HepG2 (cell line): ENCODE data around the gene TYROBP. TPM values are rescaled to one million over a fixed set of nuclear protein-coding genes. Genes with fewer than 3 reads are reported as not detected.
A peak's percentile ranks its signal among the peaks of the same experiment; 100 is the strongest.

ENCODE experiments used
- CEBPG ChIP-seq: IDR thresholded peaks from 2 replicates; pipeline ENCODE4 v1.6.1; 2016
- CENPT ChIP-seq: sonication (generic); formaldehyde crosslinking; IDR thresholded peaks from 2 replicates; pipeline ENCODE4 v1.8.0; 2022; ENCODE audit warnings: low read depth, mild to moderate bottlenecking, moderate library complexity, missing genetic modification reagents
- DR1 ChIP-seq: sonication (generic); formaldehyde crosslinking; IDR thresholded peaks from 2 replicates; pipeline ENCODE4 v1.8.0; 2021; ENCODE audit warnings: mild to moderate bottlenecking, missing genetic modification reagents, inconsistent platforms
- E2F2 ChIP-seq: sonication (generic); formaldehyde crosslinking; IDR thresholded peaks from 2 replicates; pipeline ENCODE4 v1.4.0; 2020; ENCODE audit warnings: missing genetic modification reagents, borderline replicate concordance
- FOXJ3 ChIP-seq: sonication (generic); formaldehyde crosslinking; IDR thresholded peaks from 2 replicates; pipeline ENCODE4 v1.4.0; 2020; ENCODE audit warnings: missing genetic modification reagents, mild to moderate bottlenecking, borderline replicate concordance
- GATAD2A ChIP-seq: IDR thresholded peaks from 2 replicates; pipeline ENCODE4 v1.6.1; 2016
- GZF1 ChIP-seq: sonication (generic); formaldehyde crosslinking; IDR thresholded peaks from 2 replicates; pipeline ENCODE4 v1.5.1; 2020; ENCODE audit warnings: mild to moderate bottlenecking, missing genetic modification reagents
- KLF16 ChIP-seq, 2 experiments: sonication (generic) in 1 of 2; formaldehyde crosslinking in 1 of 2; IDR thresholded peaks; 2 replicates each; pipeline versions ENCODE4 v1.6.1 to v1.8.0; 2016 to 2023; ENCODE audit warnings: missing genetic modification reagents in 2 of 2, missing compliant biosample characterization in 1 of 2
- PHF8 ChIP-seq: sonication (generic); formaldehyde crosslinking; IDR thresholded peaks from 2 replicates; pipeline ENCODE4 v1.5.0; 2020; ENCODE audit warnings: missing genetic modification reagents
- REPIN1 ChIP-seq: sonication (generic); formaldehyde crosslinking; IDR thresholded peaks from 2 replicates; pipeline ENCODE4 v1.8.0; 2022; ENCODE audit warnings: missing genetic modification reagents, low read depth, mild to moderate bottlenecking, borderline replicate concordance
- RORA ChIP-seq: sonication (generic); formaldehyde crosslinking; IDR thresholded peaks from 2 replicates; pipeline ENCODE4 v1.5.0; 2020; ENCODE audit warnings: mild to moderate bottlenecking, missing genetic modification reagents, moderate library complexity
- SMYD3 ChIP-seq: sonication (generic); formaldehyde crosslinking; IDR thresholded peaks from 2 replicates; pipeline ENCODE4 v1.8.1; 2023; ENCODE audit warnings: mild to moderate bottlenecking, missing genetic modification reagents
- SUZ12 ChIP-seq: fragments of 150-350 bp; IDR thresholded peaks from 2 replicates; pipeline ENCODE4 v1.6.1; 2014; ENCODE audit warnings: low read depth, low read length
- TIGD3 ChIP-seq: sonication (generic); formaldehyde crosslinking; IDR thresholded peaks from 2 replicates; pipeline ENCODE4 v1.5.1; 2020; ENCODE audit warnings: mild to moderate bottlenecking, missing genetic modification reagents, borderline replicate concordance
- TRIM24 ChIP-seq: sonication (generic); formaldehyde crosslinking; IDR thresholded peaks from 2 replicates; pipeline ENCODE4 v1.8.0; 2022; ENCODE audit warnings: mild to moderate bottlenecking, missing genetic modification reagents
- U2AF2 ChIP-seq: fragments of 200-400 bp; formaldehyde crosslinking; IDR thresholded peaks from 2 replicates; pipeline ENCODE4 v1.6.1; 2017; ENCODE audit warnings: low read depth, mild to moderate bottlenecking, low read length
- ZBTB34 ChIP-seq: sonication (generic); formaldehyde crosslinking; IDR thresholded peaks from 2 replicates; pipeline ENCODE4 v1.8.0; 2022; ENCODE audit warnings: mild to moderate bottlenecking, missing genetic modification reagents
- ZMAT5 ChIP-seq: sonication (generic); formaldehyde crosslinking; IDR thresholded peaks from 2 replicates; pipeline ENCODE4 v1.5.0; 2020; ENCODE audit warnings: mild to moderate bottlenecking, low read depth, missing genetic modification reagents, borderline replicate concordance
- ZNF12 ChIP-seq: sonication (generic); formaldehyde crosslinking; IDR thresholded peaks from 2 replicates; pipeline ENCODE4 v1.5.0; 2020; ENCODE audit warnings: missing genetic modification reagents
- ZNF121 ChIP-seq: sonication (generic); formaldehyde crosslinking; IDR thresholded peaks from 2 replicates; pipeline ENCODE4 v1.5.0; 2020; ENCODE audit warnings: mild to moderate bottlenecking, missing genetic modification reagents
- ZNF207 ChIP-seq: fragments of 450-650 bp; IDR thresholded peaks from 2 replicates; pipeline ENCODE4 v1.6.1; 2016; ENCODE audit warnings: antibody characterized with exemption, borderline replicate concordance
- ZNF446 ChIP-seq: sonication (generic); formaldehyde crosslinking; IDR thresholded peaks from 2 replicates; pipeline ENCODE4 v1.5.0; 2020; ENCODE audit warnings: mild to moderate bottlenecking, missing genetic modification reagents
- ZNF558 ChIP-seq: sonication (generic); formaldehyde crosslinking; IDR thresholded peaks from 2 replicates; pipeline ENCODE4 v1.9.0; 2022; ENCODE audit warnings: mild to moderate bottlenecking, missing genetic modification reagents, borderline replicate concordance
- ZNF790 ChIP-seq: sonication (generic); formaldehyde crosslinking; IDR thresholded peaks from 2 replicates; pipeline ENCODE4 v1.8.0; 2022; ENCODE audit warnings: missing genetic modification reagents, mild to moderate bottlenecking, borderline replicate concordance
- ZNF850 ChIP-seq: sonication (generic); formaldehyde crosslinking; conservative IDR thresholded peaks from 2 replicates; pipeline ENCODE4 v1.9.0; 2021; ENCODE audit warnings: mild to moderate bottlenecking, missing genetic modification reagents
- polyA plus RNA-seq, 8 experiments: library from polyadenylated mRNA; depleted of rRNA in 3 of 8; stranded (reverse) in 7 of 8; unstranded in 1 of 8; fragments of >200 nt; fragmentation: Illumina TruSeq in 4 of 8; extraction: Trizol in 4 of 8; gene quantifications; 2 replicates each; pipeline versions ENCODE4 v1.2.1 to v1.2.3, GENCODE V29; 2011 to 2016; ENCODE audit warnings: low read depth in 4 of 8, missing spikeins in 1 of 8, mixed read lengths in 1 of 8; ENCODE audit not compliant: insufficient read depth in 1 of 8
- total RNA-seq, 5 experiments: library from RNA; depleted of rRNA; stranded (reverse); fragments of >200 nt; fragmentation: Illumina TruSeq; extraction: Trizol; gene quantifications; 2 replicates each; pipeline ENCODE4 v1.2.3, GENCODE V29; 2016; ENCODE audit warnings: low read depth in 1 of 5

The TYROBP gene
- total and polyA plus RNA-seq, 2 of the 13 experiments (the other 11 are each of a cell fraction or from before 2014, with no cell fraction given): not detected

GRCh38 chr19:35879770-35880317, 28.3 kb downstream of the TYROBP start (continued):
- TF ChIP-seq ZNF558 (CRISPR knock-in tag) (peak; percentile 94; the same call in 1 of the 2 replicates), ZNF207 (no peak), ZNF12 (CRISPR knock-in tag) (peak; percentile 88), PHF8 (peak; percentile 39; the same call in 1 of the 2 replicates), CENPT (CRISPR knock-in tag) (no peak), GATAD2A (CRISPR knock-in tag) (peak; percentile 56; the same call in 1 of the 2 replicates), TIGD3 (CRISPR knock-in tag) (peak; percentile 85; the same call in 1 of the 2 replicates), ZMAT5 (CRISPR knock-in tag) (no peak), CEBPG (CRISPR knock-in tag) (no peak), TRIM24 (CRISPR knock-in tag) (no peak), ZNF790 (CRISPR knock-in tag) (peak; percentile 92; the same call in 1 of the 2 replicates), SMYD3 (CRISPR knock-in tag) (no peak), ZNF446 (peak; percentile 89; the same call in 1 of the 2 replicates), SUZ12 (no peak), ZNF121 (no peak), E2F2 (CRISPR knock-in tag) (no peak), KLF16 (CRISPR knock-in tag; IDR thresholded peaks at IDR 0.05) (peak in 1 of 2 experiments; percentile 99; a peak in 2 of 4 replicates), FOXJ3 (CRISPR knock-in tag) (no peak), U2AF2 (no peak), ZBTB34 (CRISPR knock-in tag) (0 out of 2 replicates have a peak, but pooled peaks have one; percentile 28), REPIN1 (peak; percentile 79; the same call in 1 of the 2 replicates), ZNF850 (CRISPR knock-in tag) (no peak), DR1 (no peak), GZF1 (CRISPR knock-in tag) (0 out of 2 replicates have a peak, but pooled peaks have one; percentile 68), RORA (CRISPR knock-in tag) (no peak)
